ENCODE results near the gene FBXO24. TPM values are rescaled to one million over a fixed set of nuclear protein-coding genes. Genes with fewer than 3 reads are reported as not detected.

The FBXO24 gene
- total and polyA plus RNA-seq, 9 donors = 0.80 to 2.2 (median 1.5) TPM

DNA sequence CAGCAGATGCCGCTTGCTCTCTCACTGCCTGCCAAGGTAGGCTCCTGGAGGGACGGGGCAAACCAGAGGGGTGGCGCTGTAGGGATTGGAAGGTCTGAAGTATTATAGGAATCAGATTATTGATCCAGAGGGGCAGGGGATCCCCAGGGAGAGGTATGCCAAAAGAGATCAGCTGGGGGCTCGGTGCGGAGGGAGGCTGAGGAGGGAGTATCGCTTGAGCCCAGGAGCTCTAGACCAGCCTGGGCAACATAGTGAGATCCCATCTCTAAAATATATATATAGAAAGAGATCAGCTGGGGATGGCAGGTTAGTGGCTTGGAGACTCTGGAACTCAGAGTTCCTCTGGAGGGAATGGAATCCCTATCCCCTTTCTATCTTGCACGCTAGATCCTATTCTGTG is 9.1 kb downstream of the FBXO24 start:
- Histone ChIP-seq H3K36me3 (ENCODE audit: control insufficient read depth, insufficient read depth, low read length) (no peaks in the 10 kb centered on the region), H3K4me1 (ENCODE audit: control insufficient read depth, insufficient read depth, low read length) (peaks cover 3% of the 10 kb centered on the region), H3K27ac (ENCODE audit: low read length) (no peak overlapping the region), H3K4me3 (ENCODE audit: low read length) (no peak overlapping the region), H3K9me3 (replicated peaks; ENCODE audit: control insufficient read depth, low read depth, low read length) (no peaks in the 10 kb centered on the region), H3K27me3 (ENCODE audit: control insufficient read depth, insufficient read depth, low read length) (peaks cover 1% of the 10 kb centered on the region)
- no peak for DNase-seq
- 100% methylated on average over 3 of the region's 7 CpGs for WGBS (ENCODE audit: insufficient coverage)

DNA sequence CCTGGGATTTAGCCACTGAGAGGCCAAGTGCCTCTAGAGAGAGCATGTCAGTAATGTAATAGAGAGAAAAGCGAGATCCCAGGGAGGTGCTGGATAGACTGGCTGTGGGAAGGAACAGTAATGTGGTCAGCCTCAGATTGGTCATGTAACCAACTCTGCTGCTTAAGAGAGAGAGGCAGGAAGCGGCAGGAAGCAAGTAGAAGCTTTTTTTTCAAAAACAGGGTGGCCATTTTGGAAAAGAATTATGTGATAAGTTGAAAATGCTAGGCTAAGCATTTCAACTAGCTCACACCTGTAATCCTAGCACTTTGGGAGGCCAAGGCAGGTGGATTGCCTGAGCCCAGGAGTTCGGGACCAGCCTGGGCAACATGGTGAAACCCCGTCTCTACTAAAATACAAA is 12.3 kb downstream of the FBXO24 start:
- Histone ChIP-seq H3K4me3 (ENCODE audit: low read length) (no peak overlapping the region), H3K27ac (ENCODE audit: low read length) (no peak overlapping the region), H3K36me3 (ENCODE audit: control insufficient read depth, insufficient read depth, low read length) (no peaks in the 10 kb centered on the region), H3K4me1 (ENCODE audit: control insufficient read depth, insufficient read depth, low read length) (peaks cover 12% of the 10 kb centered on the region), H3K27me3 (ENCODE audit: control insufficient read depth, insufficient read depth, low read length) (no peaks in the 10 kb centered on the region), H3K9me3 (replicated peaks; ENCODE audit: control insufficient read depth, low read depth, low read length) (no peaks in the 10 kb centered on the region)
- DNase-seq = no peak
- WGBS (ENCODE audit: insufficient coverage) = 52% methylated on average over 2 of the region's 4 CpGs

DNA sequence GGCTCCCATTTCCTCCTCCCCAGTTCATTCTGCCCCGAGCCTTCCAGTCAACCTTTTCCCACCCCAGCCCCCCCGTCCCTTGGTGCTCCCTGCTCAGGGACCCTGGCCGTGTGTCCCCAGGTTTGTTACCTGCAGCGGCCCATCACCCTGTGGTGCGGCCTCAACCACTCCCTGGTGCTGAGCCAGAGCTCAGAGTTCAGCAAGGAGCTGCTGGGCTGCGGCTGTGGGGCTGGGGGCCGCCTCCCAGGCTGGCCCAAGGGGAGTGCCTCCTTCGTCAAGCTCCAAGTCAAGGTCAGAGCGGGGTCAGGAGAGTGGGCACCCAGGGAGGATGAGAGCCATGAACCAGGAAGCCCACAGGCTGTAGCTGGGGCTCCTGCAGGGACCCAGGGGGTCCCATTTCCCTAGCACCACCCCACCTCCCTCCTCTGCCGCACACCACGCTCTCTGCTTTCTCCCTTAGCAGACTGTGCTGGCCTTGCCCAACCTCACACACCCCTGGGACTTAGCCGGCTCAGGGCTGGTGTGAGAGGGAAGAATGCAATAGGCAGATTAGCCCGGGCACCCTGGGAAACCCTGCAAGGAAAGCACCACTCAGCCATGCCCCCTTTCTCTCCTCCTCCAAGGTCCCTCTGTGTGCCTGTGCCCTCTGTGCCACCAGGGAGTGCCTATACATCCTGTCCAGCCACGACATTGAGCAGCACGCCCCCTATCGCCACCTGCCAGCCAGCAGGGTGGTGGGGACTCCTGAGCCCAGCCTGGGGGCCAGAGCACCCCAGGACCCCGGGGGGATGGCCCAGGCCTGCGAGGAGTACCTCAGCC is 14.0 kb downstream of the FBXO24 start:
- peaks cover 25% of the 10 kb centered on the region for H3K4me1 ChIP-seq (ENCODE audit: control insufficient read depth, insufficient read depth, low read length)
- 69% methylated on average over 12 of the region's 18 CpGs for WGBS (ENCODE audit: insufficient coverage)
- peaks cover 7% of the 10 kb centered on the region for H3K27me3 ChIP-seq (ENCODE audit: control insufficient read depth, insufficient read depth, low read length)
- DNase-seq = no peak
- no peaks in the 10 kb centered on the region for H3K36me3 ChIP-seq (ENCODE audit: control insufficient read depth, insufficient read depth, low read length)
- no peak overlapping the region for H3K27ac ChIP-seq (ENCODE audit: low read length)
- no peak overlapping the region for H3K4me3 ChIP-seq (ENCODE audit: low read length)
- H3K9me3 ChIP-seq (replicated peaks; ENCODE audit: control insufficient read depth, low read depth, low read length) = no peaks in the 10 kb centered on the region

DNA sequence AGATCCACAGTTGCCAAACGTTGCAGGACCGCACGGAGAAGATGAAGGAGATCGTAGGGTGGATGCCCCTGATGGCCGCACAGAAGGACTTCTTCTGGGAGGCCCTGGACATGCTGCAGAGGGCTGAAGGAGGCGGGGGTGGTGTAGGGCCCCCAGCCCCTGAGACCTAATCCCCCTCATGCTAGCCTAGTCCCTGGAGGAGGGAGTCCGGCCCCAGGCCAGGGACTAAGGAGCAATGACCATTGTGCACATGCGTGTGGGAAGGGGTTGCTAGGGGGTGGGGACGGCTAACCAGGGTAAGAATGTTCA is 14.6 kb downstream of the FBXO24 start:
- H3K4me3 ChIP-seq (ENCODE audit: low read length) = no peak overlapping the region
- peaks cover 30% of the 10 kb centered on the region for H3K4me1 ChIP-seq (ENCODE audit: control insufficient read depth, insufficient read depth, low read length)
- 64% methylated on average over 5 of the region's 9 CpGs for WGBS (ENCODE audit: insufficient coverage)

DNA sequence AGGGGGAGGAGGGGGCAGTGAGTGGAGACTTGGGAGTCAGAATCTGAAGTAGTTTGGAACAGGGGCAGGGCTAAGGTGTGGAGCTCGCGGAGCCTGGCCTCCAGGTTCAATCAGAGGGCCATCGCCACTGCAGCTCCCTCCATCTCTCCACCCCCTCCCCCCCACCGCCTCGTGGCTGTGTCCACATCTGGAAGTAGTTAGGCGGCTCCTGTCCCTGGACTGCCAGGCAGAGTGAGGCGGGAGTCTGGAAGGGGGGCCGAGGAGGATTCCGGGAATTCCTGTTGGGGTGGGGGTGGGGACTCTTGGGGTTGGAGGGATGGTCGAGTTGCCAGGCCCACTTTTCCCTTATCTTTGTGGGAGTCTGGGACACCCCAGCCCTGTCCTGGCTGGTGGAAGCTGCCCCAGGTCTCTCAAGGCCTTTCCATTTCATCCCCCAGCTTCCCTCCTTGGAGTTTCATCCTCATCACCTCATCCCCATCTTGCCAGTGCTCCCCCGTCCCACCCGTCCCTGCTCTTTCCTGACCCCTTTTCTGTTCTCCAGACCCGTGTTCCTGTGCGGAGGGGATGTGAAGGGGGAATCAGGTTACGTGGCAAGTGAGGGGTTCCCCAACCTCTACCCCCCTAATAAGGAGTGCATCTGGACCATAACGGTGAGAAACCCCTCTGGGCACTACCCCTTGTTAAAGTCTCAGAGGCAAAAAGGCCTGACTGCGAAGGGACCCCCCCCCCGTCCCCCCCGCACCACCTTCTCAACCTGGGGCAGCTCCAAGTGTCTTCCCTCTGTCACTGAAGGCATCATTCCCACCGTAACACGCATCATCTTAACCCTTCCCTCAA is 17.0 kb downstream of the FBXO24 start:
- Histone ChIP-seq H3K4me1 (ENCODE audit: control insufficient read depth, insufficient read depth, low read length) (peaks cover 36% of the 10 kb centered on the region), H3K36me3 (ENCODE audit: control insufficient read depth, insufficient read depth, low read length) (peaks cover 13% of the 10 kb centered on the region), H3K27me3 (ENCODE audit: control insufficient read depth, insufficient read depth, low read length) (peaks cover 19% of the 10 kb centered on the region), H3K9me3 (replicated peaks; ENCODE audit: control insufficient read depth, low read depth, low read length) (no peaks in the 10 kb centered on the region), H3K4me3 (ENCODE audit: low read length) (peak overlapping the region; percentile 79), H3K27ac (ENCODE audit: low read length) (peak overlapping the region; percentile 90)
- WGBS (ENCODE audit: insufficient coverage) = 6% methylated on average over 8 of the region's 21 CpGs
- peak; percentile 96 for DNase-seq

More for the DNA sequence above, 14.6 kb downstream of the FBXO24 start:
- no peak overlapping the region for H3K27ac ChIP-seq (ENCODE audit: low read length)
- no peak for DNase-seq
- no peaks in the 10 kb centered on the region for H3K9me3 ChIP-seq (replicated peaks; ENCODE audit: control insufficient read depth, low read depth, low read length)
- peaks cover 12% of the 10 kb centered on the region for H3K27me3 ChIP-seq (ENCODE audit: control insufficient read depth, insufficient read depth, low read length)
- H3K36me3 ChIP-seq (ENCODE audit: control insufficient read depth, insufficient read depth, low read length) = peaks cover 2% of the 10 kb centered on the region

DNA sequence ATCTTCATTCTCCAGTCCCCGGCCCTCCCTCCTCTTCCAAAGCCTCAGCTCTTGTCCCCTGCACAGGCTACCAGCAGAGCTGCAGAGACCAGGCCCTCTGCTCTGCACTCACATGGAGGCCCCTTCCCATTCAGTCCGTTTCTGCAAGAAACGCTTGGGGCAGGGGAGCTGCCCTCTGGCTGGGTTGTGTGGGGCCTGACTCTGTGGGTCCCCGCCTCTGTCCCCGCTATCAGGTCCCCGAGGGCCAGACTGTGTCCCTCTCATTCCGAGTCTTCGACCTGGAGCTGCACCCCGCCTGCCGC is 17.5 kb downstream of the FBXO24 start:
- H3K4me1 ChIP-seq (ENCODE audit: control insufficient read depth, insufficient read depth, low read length) = peaks cover 36% of the 10 kb centered on the region
- WGBS (ENCODE audit: insufficient coverage) = 4% methylated on average over 10 of the region's 10 CpGs
- peak; percentile 60 for DNase-seq

DNA sequence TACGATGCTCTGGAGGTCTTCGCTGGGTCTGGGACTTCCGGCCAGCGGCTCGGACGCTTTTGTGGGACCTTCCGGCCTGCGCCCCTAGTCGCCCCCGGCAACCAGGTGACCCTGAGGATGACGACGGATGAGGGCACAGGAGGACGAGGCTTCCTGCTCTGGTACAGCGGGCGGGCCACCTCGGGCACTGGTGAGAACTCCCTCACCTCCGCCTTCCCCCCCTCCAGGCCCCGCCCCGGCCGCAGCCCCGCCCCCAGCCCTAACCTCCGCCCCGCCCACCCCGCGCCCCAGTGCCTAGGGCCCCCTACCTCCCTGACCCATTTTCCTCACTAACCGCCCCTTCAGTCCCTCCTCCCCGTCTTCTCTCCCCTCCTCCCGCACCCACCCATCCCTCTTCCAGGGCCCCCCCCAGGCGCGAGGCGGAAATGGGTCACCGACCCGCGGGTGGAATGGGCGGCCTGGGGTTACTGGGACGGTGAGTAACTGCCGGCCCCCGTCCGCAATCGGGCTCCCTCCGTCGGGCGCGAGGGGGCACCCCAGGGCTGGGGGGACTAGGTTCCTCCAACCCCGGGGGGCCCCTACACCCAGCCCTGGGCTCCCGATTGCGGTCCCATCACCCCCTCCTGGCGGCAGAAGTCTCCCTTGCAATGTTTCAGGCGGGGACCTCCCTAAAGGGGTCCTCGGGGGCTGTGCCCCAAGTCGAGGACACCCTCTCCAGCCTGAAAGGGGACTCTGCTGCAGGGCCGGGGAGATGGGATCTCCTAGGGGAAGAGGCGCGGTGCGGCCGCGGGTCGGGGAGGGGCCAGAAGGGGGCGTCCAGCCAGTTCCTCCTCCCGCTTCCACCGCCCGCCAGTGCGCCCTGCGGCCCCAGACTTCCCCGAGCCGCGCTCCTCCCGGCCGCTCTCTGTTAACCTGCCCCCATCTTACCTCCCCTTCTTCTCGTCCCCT is 18.2 kb downstream of the FBXO24 start:
- Histone ChIP-seq H3K36me3 (ENCODE audit: control insufficient read depth, insufficient read depth, low read length) (peaks cover 13% of the 10 kb centered on the region), H3K27ac (ENCODE audit: low read length) (peak overlapping the region; percentile 90), H3K9me3 (replicated peaks; ENCODE audit: control insufficient read depth, low read depth, low read length) (no peaks in the 10 kb centered on the region), H3K4me1 (ENCODE audit: control insufficient read depth, insufficient read depth, low read length) (peaks cover 36% of the 10 kb centered on the region), H3K4me3 (ENCODE audit: low read length) (peak overlapping the region; percentile 79), H3K27me3 (ENCODE audit: control insufficient read depth, insufficient read depth, low read length) (peaks cover 19% of the 10 kb centered on the region)
- peak; percentile 82 for DNase-seq
- WGBS (ENCODE audit: insufficient coverage) = under 1% methylated on average over 53 of the region's 70 CpGs

More for the DNA sequence above, 17.5 kb downstream of the FBXO24 start:
- no peaks in the 10 kb centered on the region for H3K9me3 ChIP-seq (replicated peaks; ENCODE audit: control insufficient read depth, low read depth, low read length)
- H3K27ac ChIP-seq (ENCODE audit: low read length) = peak overlapping the region; percentile 90
- H3K27me3 ChIP-seq (ENCODE audit: control insufficient read depth, insufficient read depth, low read length) = peaks cover 19% of the 10 kb centered on the region
- peak overlapping the region; percentile 79 for H3K4me3 ChIP-seq (ENCODE audit: low read length)
- peaks cover 13% of the 10 kb centered on the region for H3K36me3 ChIP-seq (ENCODE audit: control insufficient read depth, insufficient read depth, low read length)

DNA sequence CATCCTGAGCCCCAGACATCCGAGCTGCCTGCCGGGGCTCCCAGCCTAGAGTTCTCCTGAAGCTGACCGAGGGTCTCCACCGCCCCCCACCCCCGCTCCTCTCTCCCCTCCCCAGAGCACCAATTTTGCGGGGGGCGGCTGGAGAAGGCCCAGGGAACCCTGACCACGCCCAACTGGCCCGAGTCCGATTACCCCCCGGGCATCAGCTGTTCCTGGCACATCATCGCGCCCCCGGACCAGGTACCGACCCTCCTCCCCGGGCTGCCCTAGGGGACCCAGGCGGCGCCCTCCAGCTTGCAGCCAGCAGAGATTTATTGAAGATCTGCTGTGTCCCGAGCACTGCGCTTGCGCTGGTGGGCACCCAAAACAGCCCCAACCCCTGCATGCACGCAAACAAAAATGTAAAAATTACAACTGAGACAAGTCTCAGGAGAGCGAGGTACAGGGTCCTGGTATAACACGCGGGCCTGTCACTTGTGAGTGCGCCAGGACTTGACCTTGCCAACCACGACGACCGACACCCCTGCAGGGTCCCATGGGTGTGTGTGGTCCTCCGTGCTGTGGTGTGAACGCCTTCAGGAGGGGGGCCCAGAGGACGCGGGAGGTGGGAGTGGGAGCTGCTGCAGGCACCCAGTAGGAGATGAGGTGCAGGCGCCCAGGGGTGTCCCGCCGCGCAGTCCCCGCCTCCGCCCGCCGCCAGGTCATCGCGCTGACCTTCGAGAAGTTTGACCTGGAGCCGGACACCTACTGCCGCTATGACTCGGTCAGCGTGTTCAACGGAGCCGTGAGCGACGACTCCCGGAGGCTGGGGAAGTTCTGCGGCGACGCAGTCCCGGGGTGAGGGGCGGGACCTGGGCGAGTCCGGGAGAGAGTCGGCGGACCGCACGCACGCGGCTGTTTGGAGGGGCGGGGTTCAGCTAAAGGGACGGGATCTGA is 19.1 kb downstream of the FBXO24 start:
- Histone ChIP-seq H3K36me3 (ENCODE audit: control insufficient read depth, insufficient read depth, low read length) (peaks cover 13% of the 10 kb centered on the region), H3K27me3 (ENCODE audit: control insufficient read depth, insufficient read depth, low read length) (peaks cover 19% of the 10 kb centered on the region), H3K9me3 (replicated peaks; ENCODE audit: control insufficient read depth, low read depth, low read length) (no peaks in the 10 kb centered on the region), H3K4me3 (ENCODE audit: low read length) (peak overlapping the region; percentile 79), H3K4me1 (ENCODE audit: control insufficient read depth, insufficient read depth, low read length) (peaks cover 36% of the 10 kb centered on the region), H3K27ac (ENCODE audit: low read length) (peak overlapping the region; percentile 7)
- no peak for DNase-seq
- 14% methylated on average over 62 of the region's 68 CpGs for WGBS (ENCODE audit: insufficient coverage)

DNA sequence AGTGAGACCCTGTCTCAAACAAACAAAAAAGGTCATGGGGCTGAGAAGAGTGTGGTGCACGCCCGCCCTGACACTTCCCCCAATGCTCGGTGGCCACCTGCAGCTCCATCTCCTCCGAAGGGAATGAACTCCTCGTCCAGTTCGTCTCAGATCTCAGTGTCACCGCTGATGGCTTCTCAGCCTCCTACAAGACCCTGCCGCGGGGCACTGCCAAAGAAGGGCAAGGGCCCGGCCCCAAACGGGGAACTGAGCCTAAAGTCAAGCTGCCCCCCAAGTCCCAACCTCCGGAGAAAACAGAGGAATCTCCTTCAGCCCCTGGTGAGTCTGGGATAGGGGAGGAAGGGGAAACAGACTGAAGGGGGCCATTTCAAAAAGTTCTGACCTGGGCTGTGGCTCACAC is 20.2 kb downstream of the FBXO24 start:
- Histone ChIP-seq H3K4me3 (ENCODE audit: low read length) (no peak overlapping the region), H3K4me1 (ENCODE audit: control insufficient read depth, insufficient read depth, low read length) (peaks cover 34% of the 10 kb centered on the region), H3K27me3 (ENCODE audit: control insufficient read depth, insufficient read depth, low read length) (peaks cover 19% of the 10 kb centered on the region), H3K36me3 (ENCODE audit: control insufficient read depth, insufficient read depth, low read length) (peaks cover 13% of the 10 kb centered on the region), H3K27ac (ENCODE audit: low read length) (no peak overlapping the region), H3K9me3 (replicated peaks; ENCODE audit: control insufficient read depth, low read depth, low read length) (no peaks in the 10 kb centered on the region)
- WGBS (ENCODE audit: insufficient coverage) = 88% methylated on average over 6 of the region's 12 CpGs
- no peak for DNase-seq

Data from muscle of leg (tissue), 11 donors.